DMS53 treated with DMSO at 0.1 percent for 48 hours (cell line): ENCODE measurements around the gene CFAP92.
A peak's percentile ranks its signal among the peaks of the same experiment; 100 is the strongest.

Source experiments
- DNase-seq: peaks from one replicate; lab custom pipeline; 2025; ENCODE audit not compliant: unreplicated experiment; lab: John Stamatoyannopoulos, UW

Gene CFAP92

GRCh38 chr3:128992926-128993460 lies 883 bp downstream of the CFAP92 start:
- no peak for DNase-seq

- DNase-seq, result no peak
These were observed 2.5 kb downstream of the CFAP92 start for GRCh38 chr3:128991355-128991895.

GRCh38 chr3:128988286-128988685 lies 5.6 kb downstream of the CFAP92 start:
- no peak for DNase-seq

- no peak for DNase-seq
These were observed 6.4 kb downstream of the CFAP92 start for GRCh38 chr3:128987302-128988100.

- no peak for DNase-seq
These were observed 9.3 kb downstream of the CFAP92 start for GRCh38 chr3:128984596-128984995.

- no peak for DNase-seq
These were observed 10.4 kb downstream of the CFAP92 start for GRCh38 chr3:128983293-128984069.

GRCh38 chr3:128975276-128975675 lies 18.6 kb downstream of the CFAP92 start:
- DNase-seq, result no peak

- DNase-seq, result no peak
These were observed 19.8 kb downstream of the CFAP92 start for GRCh38 chr3:128973988-128974564.

GRCh38 chr3:128971421-128972100 lies 22.3 kb downstream of the CFAP92 start:
- DNase-seq, result no peak

GRCh38 chr3:128970740-128971047 lies 23.2 kb downstream of the CFAP92 start:
- DNase-seq, result no peak

GRCh38 chr3:128969993-128970739 lies 23.7 kb downstream of the CFAP92 start:
- peak; percentile 18 for DNase-seq

GRCh38 chr3:128967748-128968355 lies 26.0 kb downstream of the CFAP92 start:
- DNase-seq, result no peak

- no peak for DNase-seq
These were observed 28.1 kb downstream of the CFAP92 start for GRCh38 chr3:128965818-128966217.

GRCh38 chr3:128965280-128965679 lies 28.6 kb downstream of the CFAP92 start:
- no peak for DNase-seq

- DNase-seq, result no peak
These were observed 37.4 kb downstream of the CFAP92 start for GRCh38 chr3:128956440-128956839.

GRCh38 chr3:128950223-128950938 lies 43.5 kb downstream of the CFAP92 start:
- DNase-seq, result no peak

GRCh38 chr3:128949158-128949557 lies 44.7 kb downstream of the CFAP92 start:
- DNase-seq, result no peak

- DNase-seq, result no peak
These were observed 47.5 kb downstream of the CFAP92 start for GRCh38 chr3:128946411-128946810.

- DNase-seq, result no peak
These were observed 48.0 kb downstream of the CFAP92 start for GRCh38 chr3:128945878-128946175.
